DOHH2 (cell line): Measurements from ENCODE around the gene COL3A1.

ENCODE experiments used
- H3F3A ChIP-seq: fragments of 200-600 bp; sonication (generic), shearing (Covaris generic); 2 replicates; pipeline ENCODE4 v1.6.0; 2016; ENCODE audit warnings: antibody characterized with exemption, mild to moderate bottlenecking; ENCODE audit not compliant: control insufficient read depth, insufficient read depth
- H3K27ac ChIP-seq: fragments of 200-600 bp; sonication (generic); 2 replicates; pipeline ENCODE4 v1.5.1; 2014; ENCODE audit warnings: low read depth, mild to moderate bottlenecking, low read length, moderate library complexity
- H3K27me3 ChIP-seq: fragments of 200-600 bp; sonication (generic); 2 replicates; pipeline ENCODE4 v1.6.1; 2014; ENCODE audit warnings: mild to moderate bottlenecking, low read length, mixed read lengths; ENCODE audit not compliant: control insufficient read depth
- H3K36me3 ChIP-seq: fragments of 200-600 bp; sonication (generic); 2 replicates; pipeline ENCODE4 v1.6.1; 2014; ENCODE audit warnings: mild to moderate bottlenecking, low read length, moderate library complexity, mixed read lengths; ENCODE audit not compliant: control insufficient read depth
- H3K4me1 ChIP-seq: fragments of 200-600 bp; sonication (generic); 2 replicates; pipeline ENCODE4 v1.6.1; 2014; ENCODE audit warnings: mild to moderate bottlenecking, low read length, mixed read lengths; ENCODE audit not compliant: control insufficient read depth
- H3K4me2 ChIP-seq: fragments of 200-600 bp; sonication (generic); 2 replicates; pipeline ENCODE4 v1.6.0; 2014; ENCODE audit warnings: mild to moderate bottlenecking, low read length, moderate library complexity
- H3K4me3 ChIP-seq: fragments of 200-600 bp; sonication (generic); 2 replicates; pipeline ENCODE4 v1.5.1; 2014; ENCODE audit warnings: mild to moderate bottlenecking, low read length, mixed read lengths
- H3K79me2 ChIP-seq: fragments of 200-600 bp; sonication (generic); 2 replicates; pipeline ENCODE4 v1.6.1; 2014; ENCODE audit warnings: mild to moderate bottlenecking, low read length, mixed read lengths; ENCODE audit not compliant: control insufficient read depth
- H3K9me2 ChIP-seq: fragments of 200-600 bp; sonication (generic); replicated peaks from 2 replicates; pipeline ENCODE4 v1.6.1; 2014; ENCODE audit warnings: mild to moderate bottlenecking, low read length, mixed read lengths; ENCODE audit not compliant: control insufficient read depth
- H3K9me3 ChIP-seq: fragments of 200-600 bp; sonication (generic); 2 replicates; pipeline ENCODE4 v1.6.1; 2014; ENCODE audit warnings: antibody characterized with exemption, low read length, mixed read lengths; ENCODE audit not compliant: control insufficient read depth, insufficient read depth
- H4K20me1 ChIP-seq: fragments of 200-600 bp; sonication (generic); 2 replicates; pipeline ENCODE4 v1.6.0; 2014; ENCODE audit warnings: low read depth, mild to moderate bottlenecking, antibody characterized with exemption, low read length, moderate library complexity; ENCODE audit not compliant: control insufficient read depth, insufficient read depth
- EZH2phosphoT487 ChIP-seq: fragments of 200-600 bp; sonication (generic); IDR thresholded peaks from 2 replicates; pipeline ENCODE4 v1.6.1; 2017; ENCODE audit warnings: borderline replicate concordance, mild to moderate bottlenecking, antibody characterized with exemption, low read length, moderate library complexity, mixed read lengths
- TF ChIP-seq, protein P1 (sequence below): fragments of 200-600 bp; sonication (generic); IDR thresholded peaks from one replicate; pipeline ENCODE4 v1.5.1; 2014; ENCODE audit warnings: antibody characterized with exemption, mild to moderate bottlenecking, low read depth, low read length; ENCODE audit not compliant: poor library complexity, severe bottlenecking

COL3A1 gene

DNA sequence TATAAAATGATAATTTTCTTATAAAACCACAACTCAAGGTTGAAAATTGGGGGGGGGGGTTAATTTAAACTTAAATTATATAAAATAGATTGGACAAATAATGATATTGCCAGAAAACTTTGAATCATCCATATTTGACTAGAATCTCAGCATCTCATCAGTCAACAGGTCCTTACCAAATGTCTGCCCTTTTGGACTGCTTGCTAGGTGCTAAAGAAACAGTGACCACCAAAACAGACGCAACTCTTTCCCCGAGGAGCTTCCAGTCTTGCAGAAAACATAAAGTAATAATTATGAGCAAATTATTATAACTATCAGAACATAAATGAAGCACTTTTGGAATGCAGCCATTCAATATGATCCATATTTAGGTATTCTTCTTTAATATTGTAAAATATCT is 8.6 kb upstream of the COL3A1 start:
- H3K9me2 ChIP-seq, result no peaks in the 10 kb centered on the region
- no peaks in the 10 kb centered on the region for H3K36me3 ChIP-seq
- TF ChIP-seq, protein P1, sequence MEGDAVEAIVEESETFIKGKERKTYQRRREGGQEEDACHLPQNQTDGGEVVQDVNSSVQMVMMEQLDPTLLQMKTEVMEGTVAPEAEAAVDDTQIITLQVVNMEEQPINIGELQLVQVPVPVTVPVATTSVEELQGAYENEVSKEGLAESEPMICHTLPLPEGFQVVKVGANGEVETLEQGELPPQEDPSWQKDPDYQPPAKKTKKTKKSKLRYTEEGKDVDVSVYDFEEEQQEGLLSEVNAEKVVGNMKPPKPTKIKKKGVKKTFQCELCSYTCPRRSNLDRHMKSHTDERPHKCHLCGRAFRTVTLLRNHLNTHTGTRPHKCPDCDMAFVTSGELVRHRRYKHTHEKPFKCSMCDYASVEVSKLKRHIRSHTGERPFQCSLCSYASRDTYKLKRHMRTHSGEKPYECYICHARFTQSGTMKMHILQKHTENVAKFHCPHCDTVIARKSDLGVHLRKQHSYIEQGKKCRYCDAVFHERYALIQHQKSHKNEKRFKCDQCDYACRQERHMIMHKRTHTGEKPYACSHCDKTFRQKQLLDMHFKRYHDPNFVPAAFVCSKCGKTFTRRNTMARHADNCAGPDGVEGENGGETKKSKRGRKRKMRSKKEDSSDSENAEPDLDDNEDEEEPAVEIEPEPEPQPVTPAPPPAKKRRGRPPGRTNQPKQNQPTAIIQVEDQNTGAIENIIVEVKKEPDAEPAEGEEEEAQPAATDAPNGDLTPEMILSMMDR, result no peak
- no peaks in the 10 kb centered on the region for H3F3A ChIP-seq
- no peaks in the 10 kb centered on the region for H4K20me1 ChIP-seq
- H3K27ac ChIP-seq, result no peak overlapping the region
- no peaks in the 10 kb centered on the region for H3K79me2 ChIP-seq
- no peaks in the 10 kb centered on the region for H3K9me3 ChIP-seq
- no peaks in the 10 kb centered on the region for H3K4me1 ChIP-seq
- no peak overlapping the region for H3K4me2 ChIP-seq
- H3K27me3 ChIP-seq, result no peaks in the 10 kb centered on the region
- H3K4me3 ChIP-seq, result no peak overlapping the region

DNA sequence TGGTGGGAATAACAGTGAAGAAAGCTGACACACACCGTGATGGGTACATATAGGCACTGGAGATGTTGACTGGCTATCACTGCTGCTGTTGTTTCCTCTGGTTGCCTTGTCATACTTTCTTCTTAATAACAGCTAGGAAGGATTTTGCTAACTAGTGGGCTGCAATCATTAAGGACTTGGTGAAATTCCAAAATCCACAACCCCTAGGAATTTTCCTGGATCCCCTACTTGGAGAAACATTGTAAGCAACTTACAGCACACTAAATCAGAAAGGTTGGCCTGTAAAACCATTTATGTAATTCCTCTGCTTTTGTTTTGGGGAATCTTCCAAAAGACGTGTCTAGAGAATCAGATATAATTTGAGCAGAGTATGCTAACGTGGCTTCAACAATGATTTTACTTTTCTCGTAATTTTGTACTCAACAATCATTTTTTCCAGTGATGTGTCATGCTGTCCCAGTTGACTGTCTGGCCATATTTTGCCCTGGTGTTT is 8.0 kb upstream of the COL3A1 start:
- Histone ChIP-seq H3K4me1 (no peaks in the 10 kb centered on the region), H3K9me2 (no peaks in the 10 kb centered on the region), H3K27me3 (no peaks in the 10 kb centered on the region), H3K4me3 (no peak overlapping the region), H3K27ac (no peak overlapping the region), H3F3A (no peaks in the 10 kb centered on the region), H3K36me3 (no peaks in the 10 kb centered on the region), H3K9me3 (no peaks in the 10 kb centered on the region), H3K79me2 (no peaks in the 10 kb centered on the region), H3K4me2 (no peak overlapping the region), H4K20me1 (no peaks in the 10 kb centered on the region)
- TF ChIP-seq EZH2phosphoT487, result no peak
- TF ChIP-seq, protein P1, result no peak

DNA sequence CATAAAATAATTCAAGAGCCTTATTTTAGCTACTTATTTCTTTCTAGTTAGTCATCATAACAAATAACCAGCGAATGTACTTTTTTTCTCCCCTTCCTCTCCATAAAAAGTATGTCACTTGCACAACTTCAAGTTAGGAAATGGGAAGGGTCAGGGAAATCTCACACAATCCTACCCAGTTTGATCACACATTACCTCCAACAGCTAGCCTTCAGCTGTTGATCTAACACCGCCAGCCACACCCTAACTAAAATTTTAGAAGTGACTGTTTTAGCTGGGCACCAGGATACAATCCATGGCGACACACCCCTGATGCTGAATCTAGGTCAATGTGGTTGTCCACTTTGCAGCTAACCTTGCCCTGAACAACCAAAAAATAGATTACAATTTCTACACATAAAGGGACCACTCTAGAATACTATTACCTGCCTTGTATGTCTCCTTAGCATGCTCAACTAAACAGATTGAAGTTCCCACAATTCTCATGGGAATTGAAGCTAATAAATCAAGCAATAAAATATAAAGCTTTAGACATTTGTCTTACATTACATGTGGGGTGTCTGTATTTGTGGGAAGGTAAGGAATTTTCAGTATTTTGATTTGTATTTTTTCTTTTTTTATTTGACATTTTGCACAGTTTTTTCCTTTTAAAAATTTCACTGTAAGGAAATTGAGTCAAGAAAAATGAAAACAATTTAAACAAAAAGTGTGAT is 7.3 kb upstream of the COL3A1 start:
- no peak overlapping the region for H3K4me3 ChIP-seq
- no peak overlapping the region for H3K27ac ChIP-seq
- H3K4me2 ChIP-seq, result no peak overlapping the region
- no peak for TF ChIP-seq EZH2phosphoT487
- TF ChIP-seq, protein P1, result no peak
- no peaks in the 10 kb centered on the region for H3K9me3 ChIP-seq
- H3K79me2 ChIP-seq, result no peaks in the 10 kb centered on the region
- no peaks in the 10 kb centered on the region for H3F3A ChIP-seq
- no peaks in the 10 kb centered on the region for H3K4me1 ChIP-seq
- H3K36me3 ChIP-seq, result no peaks in the 10 kb centered on the region
- H3K9me2 ChIP-seq, result no peaks in the 10 kb centered on the region
- H4K20me1 ChIP-seq, result no peaks in the 10 kb centered on the region
- no peaks in the 10 kb centered on the region for H3K27me3 ChIP-seq
